HG03439 (cell line): ENCODE results near the gene IQCN.

ENCODE experiments used
- ATAC-seq: cut with Tn5 transposase; IDR thresholded peaks from one replicate; pipeline ENCODE4 v1.9.1; 2021; ENCODE audit warnings: mild to moderate bottlenecking, moderate library complexity; ENCODE audit not compliant: unreplicated experiment

The IQCN gene

GRCh38 chr19:18266771-18267686 is 7.2 kb downstream of the IQCN start:
- no peak for ATAC-seq

- ATAC-seq, result no peak
These were observed 8.7 kb downstream of the IQCN start for GRCh38 chr19:18265582-18265981.

- no peak for ATAC-seq
These were observed 9.2 kb downstream of the IQCN start for GRCh38 chr19:18264971-18265540.

- ATAC-seq, result no peak
These were observed 10.0 kb downstream of the IQCN start for GRCh38 chr19:18264137-18264854.

GRCh38 chr19:18263324-18264136 is 10.7 kb downstream of the IQCN start:
- no peak for ATAC-seq

- ATAC-seq, result no peak
These were observed 11.3 kb downstream of the IQCN start for GRCh38 chr19:18262917-18263316.

GRCh38 chr19:18262144-18262543 is 12.1 kb downstream of the IQCN start:
- no peak for ATAC-seq

GRCh38 chr19:18261474-18261873 is 12.8 kb downstream of the IQCN start:
- no peak for ATAC-seq

- no peak for ATAC-seq
These were observed 14.4 kb downstream of the IQCN start for GRCh38 chr19:18259893-18260292.

- ATAC-seq, result no peak
These were observed 16.5 kb downstream of the IQCN start for GRCh38 chr19:18257503-18258470.

- ATAC-seq, result no peak
These were observed 19.4 kb downstream of the IQCN start for GRCh38 chr19:18254546-18255503.

- no peak for ATAC-seq
These were observed 20.5 kb downstream of the IQCN start for GRCh38 chr19:18253716-18254115.

GRCh38 chr19:18253130-18253529 is 21.1 kb downstream of the IQCN start:
- no peak for ATAC-seq

- ATAC-seq, result no peak
These were observed 21.9 kb downstream of the IQCN start for GRCh38 chr19:18252370-18252717.

GRCh38 chr19:18251587-18252369 is 22.5 kb downstream of the IQCN start:
- no peak for ATAC-seq

GRCh38 chr19:18249834-18250233 is 24.4 kb downstream of the IQCN start:
- no peak for ATAC-seq

GRCh38 chr19:18245297-18245696 is 29.0 kb downstream of the IQCN start:
- ATAC-seq, result no peak

GRCh38 chr19:18239303-18239702 is 34.9 kb downstream of the IQCN start:
- no peak for ATAC-seq
